OCI-LY1 (cell line): ENCODE data around the gene ADRB1.

ENCODE experiments used
- H2AFZ ChIP-seq: fragments of 200-600 bp; sonication (generic), shearing (Covaris generic); 2 replicates; pipeline ENCODE4 v1.6.0; 2014; ENCODE audit warnings: antibody characterized with exemption, mild to moderate bottlenecking, low read length
- H3F3A ChIP-seq: fragments of 200-600 bp; sonication (generic), shearing (Covaris generic); 2 replicates; pipeline ENCODE4 v1.6.0; 2014; ENCODE audit warnings: mild to moderate bottlenecking, antibody characterized with exemption, low read length, moderate library complexity; ENCODE audit not compliant: insufficient read depth
- H3K27ac ChIP-seq: fragments of 200-600 bp; sonication (generic); 2 replicates; pipeline ENCODE4 v1.5.1; 2014; ENCODE audit warnings: low read length, mixed run types, mild to moderate bottlenecking, low read depth; ENCODE audit not compliant: poor library complexity, severe bottlenecking
- H3K27me3 ChIP-seq: fragments of 200-600 bp; sonication (generic); 2 replicates; pipeline ENCODE4 v1.6.0; 2014; ENCODE audit warnings: antibody characterized with exemption, mild to moderate bottlenecking, low read length, moderate library complexity; ENCODE audit not compliant: insufficient read depth
- H3K36me3 ChIP-seq: fragments of 200-600 bp; sonication (generic); 2 replicates; pipeline ENCODE4 v1.6.1; 2014; ENCODE audit warnings: mild to moderate bottlenecking, antibody characterized with exemption, low read length, moderate library complexity, mixed read lengths; ENCODE audit not compliant: insufficient read depth
- H3K4me1 ChIP-seq: fragments of 200-600 bp; sonication (generic); 2 replicates; pipeline ENCODE4 v1.5.1; 2014; ENCODE audit warnings: mild to moderate bottlenecking, low read length, moderate library complexity; ENCODE audit not compliant: insufficient read depth, severe bottlenecking
- H3K4me2 ChIP-seq: fragments of 200-600 bp; sonication (generic), shearing (Covaris generic); 2 replicates; pipeline ENCODE4 v1.6.1; 2014; ENCODE audit warnings: low read length
- H3K4me3 ChIP-seq: fragments of 200-600 bp; sonication (generic); 2 replicates; pipeline ENCODE4 v1.5.1; 2014; ENCODE audit warnings: low read length, low read depth, mild to moderate bottlenecking, mixed read lengths; ENCODE audit not compliant: poor library complexity, severe bottlenecking
- H3K79me2 ChIP-seq: fragments of 200-600 bp; shearing (Covaris generic); 2 replicates; pipeline ENCODE4 v1.6.1; 2016; ENCODE audit warnings: mixed run types, low read length, mixed read lengths; ENCODE audit not compliant: insufficient read depth
- H3K9ac ChIP-seq: fragments of 200-600 bp; sonication (generic), shearing (Covaris generic); 2 replicates; pipeline ENCODE4 v1.6.1; 2014; ENCODE audit warnings: mild to moderate bottlenecking, low read length, mixed read lengths
- H3K9me2 ChIP-seq: fragments of 200-600 bp; sonication (generic), shearing (Covaris generic); 2 replicates; pipeline ENCODE4 v1.6.1; 2014; ENCODE audit warnings: low read depth, mild to moderate bottlenecking, low read length, mixed read lengths
- H3K9me3 ChIP-seq: fragments of 200-600 bp; shearing (Covaris generic); 2 replicates; pipeline ENCODE4 v1.6.1; 2014; ENCODE audit warnings: low read length, mixed read lengths
- H4K20me1 ChIP-seq: fragments of 200-600 bp; sonication (generic), shearing (Covaris generic); 2 replicates; pipeline ENCODE4 v1.6.0; 2016; ENCODE audit warnings: mild to moderate bottlenecking, low read length; ENCODE audit not compliant: insufficient read depth
- CTCF ChIP-seq: fragments of 200-600 bp; sonication (generic), shearing (Covaris generic); IDR thresholded peaks from 2 replicates; pipeline ENCODE4 v1.5.1; 2017; ENCODE audit warnings: mild to moderate bottlenecking, antibody characterized with exemption, low read length, moderate library complexity, mixed read lengths
- EZH2 ChIP-seq: fragments of 200-600 bp; sonication (generic), shearing (Covaris generic); IDR thresholded peaks from 2 replicates; pipeline ENCODE4 v1.8.0; 2017; ENCODE audit warnings: borderline replicate concordance, mixed run types, mild to moderate bottlenecking, antibody characterized with exemption, low read length, moderate library complexity, mixed read lengths

The ADRB1 gene

DNA sequence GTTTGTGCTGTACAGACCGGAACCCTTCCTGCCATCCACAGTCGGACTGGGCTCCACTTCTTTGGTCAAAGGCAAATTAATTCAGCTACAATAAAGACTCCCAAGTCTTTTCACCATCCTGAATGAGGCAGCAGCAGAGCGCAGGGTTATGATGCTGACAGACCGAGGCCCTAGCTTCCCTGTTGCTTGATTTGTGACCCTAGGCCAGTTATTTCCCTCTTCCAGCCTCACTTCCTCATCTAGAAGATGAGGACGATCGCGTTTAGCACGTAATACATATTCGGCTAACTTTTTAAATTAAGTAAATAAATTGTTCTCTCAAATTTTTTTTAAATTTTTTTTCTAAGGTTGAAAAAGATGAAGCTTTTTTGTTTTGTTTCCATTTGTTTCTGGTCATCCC is 18.1 kb downstream of the ADRB1 start:
- Histone ChIP-seq H3F3A (no peaks in the 10 kb centered on the region), H4K20me1 (no peaks in the 10 kb centered on the region), H3K27ac (no peak overlapping the region), H3K4me3 (no peak overlapping the region), H3K4me1 (no peaks in the 10 kb centered on the region), H3K79me2 (no peaks in the 10 kb centered on the region), H3K9me3 (no peaks in the 10 kb centered on the region), H3K9me2 (no peaks in the 10 kb centered on the region), H3K27me3 (0 out of 2 replicates have a peak, but pooled peaks cover 5% of the 10 kb centered on the region), H3K36me3 (no peaks in the 10 kb centered on the region), H3K4me2 (no peak overlapping the region), H2AFZ (no peak overlapping the region), H3K9ac (no peak overlapping the region)
- no peak for TF ChIP-seq EZH2
- TF ChIP-seq CTCF, result no peak

DNA sequence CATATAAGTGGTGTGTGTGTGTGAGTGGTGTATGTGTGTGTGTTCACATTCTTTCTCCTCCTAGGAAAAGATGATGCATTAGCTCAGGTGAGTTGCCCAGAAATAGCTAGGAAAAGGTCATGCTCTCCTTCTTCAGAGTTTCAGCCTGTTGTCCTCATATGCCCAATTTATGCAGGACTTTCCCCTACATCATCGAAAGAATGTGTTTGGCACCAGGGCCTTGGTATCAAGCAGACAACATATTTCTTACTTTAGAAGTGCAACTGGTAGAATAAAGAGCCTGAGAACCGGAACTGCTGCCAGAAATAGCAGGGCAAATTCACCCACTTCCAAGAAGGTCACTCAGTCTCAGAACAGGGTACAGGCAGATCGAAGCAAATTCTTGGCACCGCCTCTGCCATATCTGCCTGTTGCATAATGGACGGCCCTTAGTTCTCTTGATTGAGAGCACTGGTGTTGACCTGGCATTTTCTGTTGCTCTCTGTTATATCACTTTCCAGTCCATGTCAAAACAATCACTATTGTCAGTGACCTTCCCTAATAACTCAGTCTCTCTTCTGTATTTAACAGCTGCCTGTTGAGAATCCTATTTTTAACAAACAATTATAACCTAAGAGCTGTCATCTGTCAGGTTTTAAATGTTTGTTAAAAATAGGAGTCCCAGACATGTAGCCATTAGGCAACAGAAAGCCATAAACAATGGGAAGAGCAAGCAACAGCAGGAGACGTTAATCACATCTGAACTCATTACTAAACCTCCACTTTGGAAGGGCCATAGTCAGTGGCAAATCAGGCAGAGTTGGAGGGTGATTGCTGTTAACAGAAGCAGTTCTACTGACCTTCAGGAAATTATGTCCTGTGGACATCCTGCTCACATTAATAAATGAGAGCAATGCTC is 20.7 kb downstream of the ADRB1 start:
- Histone ChIP-seq H3K9me3 (no peaks in the 10 kb centered on the region), H3F3A (no peaks in the 10 kb centered on the region), H3K27me3 (0 out of 2 replicates have a peak, but pooled peaks cover 5% of the 10 kb centered on the region), H3K4me2 (no peak overlapping the region), H3K9ac (no peak overlapping the region), H3K4me1 (peaks cover 14% of the 10 kb centered on the region), H3K9me2 (no peaks in the 10 kb centered on the region), H3K4me3 (no peak overlapping the region), H3K79me2 (no peaks in the 10 kb centered on the region), H4K20me1 (no peaks in the 10 kb centered on the region), H3K27ac (no peak overlapping the region), H3K36me3 (no peaks in the 10 kb centered on the region), H2AFZ (no peak overlapping the region)
- no peak for TF ChIP-seq CTCF
- no peak for TF ChIP-seq EZH2

- Histone ChIP-seq H3K9me3 (no peaks in the 10 kb centered on the region), H3K4me3 (no peak overlapping the region), H3K36me3 (no peaks in the 10 kb centered on the region), H3K27me3 (0 out of 2 replicates have a peak, but pooled peaks cover 2% of the 10 kb centered on the region), H3K27ac (no peak overlapping the region), H4K20me1 (no peaks in the 10 kb centered on the region), H3F3A (no peaks in the 10 kb centered on the region), H3K79me2 (no peaks in the 10 kb centered on the region), H3K4me2 (no peak overlapping the region), H3K9me2 (no peaks in the 10 kb centered on the region), H3K4me1 (peaks cover 15% of the 10 kb centered on the region), H3K9ac (no peak overlapping the region), H2AFZ (no peak overlapping the region)
- no peak for TF ChIP-seq CTCF
- no peak for TF ChIP-seq EZH2
Measured at GRCh38 chr10:114065049-114065435, 21.4 kb downstream of the ADRB1 start.
